HG02840 (cell line): ENCODE measurements around the gene ZBTB17.
"Not testable (repeated sequence)": the region's sequence is repeated elsewhere in the genome, so short reads cannot be mapped to it uniquely, and the experiment has no call there.

Experiments
- ATAC-seq: cut with Tn5 transposase; IDR thresholded peaks from one replicate; pipeline ENCODE4 v1.9.1; 2021; ENCODE audit warnings: mild to moderate bottlenecking, moderate library complexity, moderate number of reproducible peaks; ENCODE audit not compliant: unreplicated experiment, low FRiP score

The ZBTB17 gene

DNA sequence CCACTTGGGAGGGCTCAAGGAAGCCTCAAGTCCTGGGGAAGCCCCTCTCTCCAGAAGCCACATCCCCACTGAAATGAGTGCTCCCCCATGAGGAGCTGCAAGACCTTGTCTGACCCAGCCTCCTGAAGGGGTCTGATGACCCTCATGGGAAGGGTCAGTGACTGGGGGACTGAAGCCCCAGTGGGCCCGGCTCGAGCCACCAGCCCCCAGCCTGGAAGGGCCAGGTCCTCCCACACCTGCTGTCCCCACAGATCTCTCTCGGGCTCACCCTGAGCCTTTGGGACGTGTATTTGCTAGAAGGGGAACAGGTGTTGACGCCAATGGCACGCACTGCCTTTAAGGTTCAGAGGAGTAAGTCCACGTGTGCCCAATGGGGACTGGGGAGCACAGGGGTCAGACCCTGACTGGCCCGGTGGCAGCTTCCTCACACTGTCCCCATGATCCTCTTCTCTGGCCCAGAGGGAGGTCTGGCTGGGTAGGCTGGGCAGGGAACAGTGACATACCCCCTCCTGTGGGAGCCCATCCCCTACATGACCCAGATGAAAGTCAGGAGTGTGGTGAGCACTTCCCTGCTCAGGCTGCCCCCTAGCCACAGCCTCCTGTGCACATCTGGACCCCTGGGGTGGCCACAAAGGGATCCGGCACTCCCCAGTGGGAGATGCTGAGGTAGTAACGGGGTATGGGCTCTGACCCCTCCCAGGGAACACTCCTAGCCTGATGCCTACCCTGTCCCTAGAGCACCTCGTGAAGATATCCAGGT is 15.7 kb upstream of the ZBTB17 start:
- ATAC-seq = no peak

GRCh38 chr1:15989776-15990175 is 13.9 kb upstream of the ZBTB17 start:
- no peak for ATAC-seq

DNA sequence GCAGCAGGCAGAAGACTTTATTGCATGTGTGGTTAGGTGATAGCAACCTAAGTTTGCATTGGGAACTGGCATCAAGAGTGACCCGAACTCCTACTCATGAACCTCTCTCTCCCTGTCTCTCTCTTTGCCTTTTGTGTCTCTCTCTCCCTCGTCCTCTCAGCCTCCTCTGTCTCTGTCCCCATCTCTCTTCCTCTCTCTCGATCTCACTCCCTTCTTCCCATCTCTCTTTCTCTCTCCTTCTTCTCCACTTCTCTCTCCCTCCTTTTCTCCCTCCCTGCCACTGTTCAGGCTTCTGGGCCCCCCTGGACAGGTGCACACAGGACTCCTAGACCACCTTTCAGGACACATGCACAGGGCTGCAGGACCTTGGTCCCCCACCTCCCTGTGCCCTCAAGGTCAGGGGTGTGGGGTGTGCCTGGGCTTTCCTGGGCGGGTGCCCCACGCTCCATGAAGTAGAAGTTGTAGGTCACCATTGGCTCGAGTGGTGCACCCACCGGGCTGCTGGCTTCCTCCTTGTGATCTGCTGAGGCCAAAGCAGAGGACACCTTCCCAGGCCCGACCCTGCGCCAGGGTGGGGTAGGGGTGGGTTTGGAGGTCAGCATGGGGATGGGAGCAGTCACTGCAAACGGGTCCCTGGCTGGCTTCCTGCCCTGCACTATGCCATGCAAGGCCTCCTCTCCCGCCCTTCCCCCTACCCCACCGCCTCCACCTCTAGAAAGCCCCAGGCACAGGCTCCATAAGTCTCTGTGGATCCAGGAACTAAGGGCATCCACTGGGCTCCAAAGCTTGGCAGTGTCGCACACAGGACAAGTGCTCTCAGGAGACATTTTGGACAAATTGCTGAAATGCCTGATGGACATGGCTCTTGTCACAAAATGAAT is 13.2 kb upstream of the ZBTB17 start:
- no peak for ATAC-seq

GRCh38 chr1:15985611-15986297 is 9.9 kb upstream of the ZBTB17 start:
- no peak for ATAC-seq

DNA sequence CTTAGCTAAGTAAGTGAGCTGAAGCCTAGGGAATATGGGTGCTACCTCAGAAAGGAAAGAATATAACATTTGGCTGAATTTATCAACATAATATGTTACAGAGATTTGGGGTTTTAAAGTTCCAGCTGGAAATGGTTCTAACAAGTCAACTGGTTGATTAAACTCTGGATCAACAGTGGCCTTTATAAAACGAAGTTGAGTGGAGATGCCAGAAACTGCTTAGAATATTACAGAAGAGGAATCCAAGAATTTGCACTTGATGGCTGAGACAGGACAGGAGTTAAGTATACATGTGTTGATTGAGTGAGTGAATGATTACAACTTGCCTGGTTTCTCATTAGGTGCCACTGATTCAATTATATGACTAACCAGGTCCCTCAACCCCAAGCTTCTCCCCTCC is 7.4 kb upstream of the ZBTB17 start:
- ATAC-seq = no peak

- ATAC-seq = no peak
These were observed 5.8 kb upstream of the ZBTB17 start for GRCh38 chr1:15981679-15982078.

GRCh38 chr1:15977947-15978346 is 2.0 kb upstream of the ZBTB17 start:
- ATAC-seq = not testable (repeated sequence)

DNA sequence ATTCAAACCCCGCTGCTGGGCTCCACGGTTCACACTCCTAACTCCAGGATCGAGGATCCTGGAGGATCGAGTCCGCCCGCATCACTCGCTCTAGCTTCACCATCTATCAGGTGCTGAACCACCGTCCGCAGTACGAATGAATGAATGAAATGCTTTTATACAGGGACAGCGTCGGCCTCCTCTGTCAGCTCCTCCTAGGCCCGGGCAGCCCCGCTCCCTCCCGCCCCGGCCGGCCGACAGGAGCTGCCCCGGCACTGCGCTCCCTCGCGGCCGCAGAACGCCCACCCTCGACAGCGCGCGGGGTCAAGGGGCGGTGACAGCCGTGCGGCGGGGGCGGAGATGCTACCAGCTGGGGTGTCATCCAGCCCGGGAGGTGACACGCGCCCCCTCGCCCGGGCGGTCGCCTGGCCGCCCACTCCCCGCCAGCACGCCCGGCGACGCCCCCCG is 520 bp downstream of the ZBTB17 start:
- peak; percentile 42 for ATAC-seq

- no peak for ATAC-seq
These were observed 1.0 kb downstream of the ZBTB17 start for GRCh38 chr1:15974855-15975254.

DNA sequence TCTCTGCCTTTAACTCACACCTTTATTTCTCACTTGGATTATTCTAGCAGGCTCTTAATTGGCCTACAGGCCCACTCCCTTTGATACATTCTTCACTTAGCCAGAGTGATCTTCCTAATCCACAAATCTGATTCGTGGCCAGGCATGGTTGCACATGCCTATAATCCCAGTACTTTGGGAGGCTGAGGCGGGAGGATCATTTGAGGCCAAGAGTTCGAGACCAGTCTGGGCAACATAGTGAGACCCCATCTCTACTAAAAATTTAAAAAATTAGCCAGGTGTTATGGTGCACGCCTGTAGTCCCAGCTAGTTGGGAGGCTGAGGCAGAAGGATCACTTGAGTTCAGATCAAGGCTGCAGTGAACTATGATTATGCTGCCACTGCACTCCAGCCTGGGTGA is 2.1 kb downstream of the ZBTB17 start:
- ATAC-seq = no peak

DNA sequence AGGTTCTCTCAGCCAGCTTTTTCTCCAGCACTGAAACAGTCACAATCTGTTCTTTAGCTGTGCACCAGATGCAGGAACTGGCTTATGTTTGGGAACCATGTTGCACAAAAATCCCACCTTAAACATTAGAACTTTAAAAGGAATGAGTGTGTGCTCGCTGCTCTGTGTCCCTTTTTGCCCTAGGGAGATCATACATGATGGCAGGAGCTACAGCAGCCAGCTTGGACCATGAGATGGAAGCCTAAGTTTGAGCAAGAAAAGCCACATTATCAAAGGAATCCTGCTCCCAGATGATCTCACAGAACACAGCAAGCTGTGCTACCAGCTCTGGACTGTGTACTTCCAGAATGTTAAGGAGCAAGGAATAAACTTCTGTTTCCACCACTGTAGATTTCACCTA is 3.5 kb downstream of the ZBTB17 start:
- no peak for ATAC-seq

DNA sequence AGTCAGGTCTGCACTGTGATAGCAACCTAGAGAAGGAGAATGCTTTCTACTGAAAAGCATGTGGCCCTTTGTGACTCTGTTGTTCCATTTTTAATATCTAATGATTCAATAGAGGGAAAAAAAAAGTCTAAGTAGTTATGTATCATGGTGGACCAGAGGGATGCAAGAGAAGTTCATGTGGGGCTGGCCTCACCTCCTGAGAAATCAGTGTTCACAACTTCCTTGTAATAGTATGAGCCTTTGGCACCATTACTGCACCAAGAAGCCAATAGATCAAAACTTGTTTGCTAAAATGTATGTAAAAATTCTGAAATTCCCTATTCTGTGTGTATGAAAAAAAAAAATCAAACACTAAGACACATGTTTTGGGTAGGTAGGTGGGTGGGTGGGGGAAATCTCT is 5.0 kb downstream of the ZBTB17 start:
- ATAC-seq = no peak

GRCh38 chr1:15969321-15969880 is 6.5 kb downstream of the ZBTB17 start:
- ATAC-seq = no peak

DNA sequence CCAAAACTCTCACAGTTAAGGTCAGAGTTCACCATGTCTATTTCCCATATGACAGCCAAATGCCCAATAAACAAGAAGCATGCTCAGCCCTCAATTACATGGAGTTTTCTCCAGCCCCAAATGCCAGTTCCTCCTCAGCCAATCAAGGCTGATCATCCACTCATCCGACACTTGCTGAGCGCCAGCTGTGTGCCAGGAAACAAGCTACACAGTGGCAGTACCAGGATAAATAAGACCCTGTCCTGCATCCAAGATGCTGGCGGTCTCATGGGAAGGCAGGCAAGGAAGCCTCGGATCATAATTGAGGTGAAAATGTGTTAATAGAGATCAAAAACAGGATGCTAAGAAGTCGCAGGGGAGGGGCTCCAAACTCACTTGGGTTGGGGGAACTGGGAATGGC is 7.7 kb downstream of the ZBTB17 start:
- no peak for ATAC-seq

DNA sequence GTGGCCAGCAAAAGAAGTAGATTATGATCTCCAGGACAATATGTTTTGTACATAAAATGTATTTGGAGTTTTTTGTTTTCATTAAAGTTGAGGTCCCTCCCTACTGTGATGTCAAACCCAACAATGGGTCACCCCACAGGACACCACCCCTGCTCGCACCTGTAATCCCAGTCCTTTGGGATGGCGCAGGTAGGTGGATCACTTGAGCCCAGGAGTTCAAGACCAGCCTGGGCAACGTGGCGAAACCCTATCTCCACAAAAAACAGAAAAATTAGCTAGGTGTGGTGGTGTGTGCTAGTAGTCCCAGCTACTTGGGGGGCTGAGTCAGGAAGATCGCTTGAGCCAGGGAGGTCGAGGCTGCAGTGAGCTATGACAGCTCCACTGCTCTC is 9.0 kb downstream of the ZBTB17 start:
- no peak for ATAC-seq

DNA sequence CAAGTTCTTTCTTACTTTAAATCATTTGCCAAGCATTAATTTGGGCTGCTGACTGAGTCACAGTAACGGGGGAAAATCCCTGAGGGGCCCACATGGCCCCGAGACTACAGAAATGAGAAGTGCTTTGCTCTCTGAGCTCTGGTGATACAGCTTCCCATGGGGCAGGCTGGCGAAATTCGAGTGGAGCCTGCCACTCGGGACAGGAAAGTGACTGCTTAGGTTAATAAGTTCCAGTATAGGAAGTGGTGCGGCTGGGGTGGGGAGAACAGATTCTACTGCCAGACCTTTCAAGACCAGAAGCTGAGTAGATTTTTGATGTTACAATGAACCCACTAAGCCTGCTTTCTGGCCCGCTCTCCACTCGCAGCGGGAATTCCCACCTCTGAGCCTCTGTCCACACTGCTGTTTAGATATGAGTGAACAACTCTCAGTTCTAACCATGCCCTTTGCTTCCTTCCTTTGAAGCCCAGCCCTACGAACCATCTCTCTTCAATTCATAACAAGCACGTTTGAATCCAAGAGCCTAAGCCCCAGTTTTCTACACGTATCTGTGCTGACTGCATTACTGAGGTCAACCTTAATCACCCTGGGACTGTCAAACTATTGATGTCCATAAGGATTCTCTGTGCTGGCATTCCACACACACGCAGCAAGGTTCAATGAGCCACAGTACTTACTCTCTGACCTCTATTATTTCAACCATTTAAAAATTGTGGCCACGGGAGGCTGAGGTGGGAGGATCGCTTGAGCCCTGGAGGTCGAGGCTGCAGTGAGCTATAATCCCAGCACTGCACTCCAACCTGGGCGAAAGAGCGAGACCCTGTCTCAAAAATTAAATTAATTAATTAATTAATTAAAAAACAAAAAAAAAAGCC is 9.6 kb downstream of the ZBTB17 start:
- peak; percentile 64 for ATAC-seq

- no peak for ATAC-seq
These were observed 10.6 kb downstream of the ZBTB17 start for GRCh38 chr1:15965228-15965767.

DNA sequence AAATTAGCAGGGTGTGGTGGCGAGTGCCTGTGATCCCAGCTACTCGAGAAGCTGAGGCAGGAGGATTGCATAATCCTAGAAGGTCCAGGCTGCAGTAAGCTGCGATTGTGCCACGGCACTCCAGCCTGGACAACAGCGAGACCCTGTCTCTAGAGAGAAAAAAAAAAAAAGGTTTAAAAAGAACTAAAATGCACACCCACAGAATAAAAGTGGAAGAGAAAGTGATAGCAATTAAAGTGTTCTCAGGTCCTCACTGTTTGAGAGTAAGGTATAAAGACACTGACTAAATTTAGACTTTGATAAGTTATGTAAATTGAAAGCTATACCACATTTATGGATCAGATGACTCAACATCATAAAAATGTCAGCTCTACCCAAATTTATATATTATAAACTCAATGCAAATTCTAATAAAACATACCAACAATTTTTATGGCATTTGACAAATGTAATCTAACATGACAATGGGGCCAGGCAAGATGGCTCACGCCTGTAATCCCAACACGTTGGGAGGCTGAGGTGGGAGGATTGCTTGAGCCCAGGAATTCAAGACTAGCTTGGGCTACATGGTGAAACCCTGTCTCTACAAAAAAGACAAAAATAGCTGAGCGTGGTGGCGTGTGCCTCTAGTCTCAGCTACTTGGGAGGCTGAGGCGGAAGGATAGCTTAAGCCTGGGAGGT is 11.8 kb downstream of the ZBTB17 start:
- no peak for ATAC-seq

- ATAC-seq = no peak
These were observed 12.4 kb downstream of the ZBTB17 start for GRCh38 chr1:15963363-15963967.
